GM12872 (cell line): ENCODE measurements around the gene C20orf204.

Source experiments
- TF ChIP-seq, protein P1 (sequence below): IDR thresholded peaks from 3 replicates; pipeline ENCODE4 v1.5.1; 2011; ENCODE audit warnings: low read depth, mild to moderate bottlenecking, low read length, moderate library complexity; ENCODE audit not compliant: insufficient read depth

C20orf204 gene

DNA sequence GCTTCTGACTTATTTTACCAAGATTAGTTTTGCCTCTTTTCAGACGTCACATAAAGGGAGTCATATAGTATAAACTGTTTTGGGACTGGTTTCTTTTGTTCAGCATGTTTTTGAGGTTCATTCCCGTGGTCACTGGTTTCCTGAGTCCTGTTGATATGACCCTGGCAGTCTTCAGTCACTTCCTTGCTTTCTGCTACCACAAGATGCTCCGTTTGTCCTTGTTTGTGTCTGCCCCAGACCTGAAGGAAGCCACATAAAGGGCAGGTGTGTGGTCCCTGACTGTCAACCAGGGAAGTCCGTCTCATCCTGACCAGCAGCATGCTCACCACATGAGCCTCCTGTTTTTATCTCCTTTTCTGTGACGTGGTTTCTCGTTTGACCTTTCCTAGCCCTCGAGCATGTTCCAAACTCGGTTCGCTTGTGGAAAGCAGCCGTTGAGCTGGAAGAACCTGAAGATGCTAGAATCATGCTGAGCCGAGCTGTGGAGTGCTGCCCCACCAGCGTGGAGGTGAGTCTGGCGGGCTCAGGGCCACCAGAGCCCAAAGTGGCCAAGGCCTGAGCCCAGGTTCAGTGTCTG, 26.1 kb upstream of the C20orf204 start:
- TF ChIP-seq, protein P1, sequence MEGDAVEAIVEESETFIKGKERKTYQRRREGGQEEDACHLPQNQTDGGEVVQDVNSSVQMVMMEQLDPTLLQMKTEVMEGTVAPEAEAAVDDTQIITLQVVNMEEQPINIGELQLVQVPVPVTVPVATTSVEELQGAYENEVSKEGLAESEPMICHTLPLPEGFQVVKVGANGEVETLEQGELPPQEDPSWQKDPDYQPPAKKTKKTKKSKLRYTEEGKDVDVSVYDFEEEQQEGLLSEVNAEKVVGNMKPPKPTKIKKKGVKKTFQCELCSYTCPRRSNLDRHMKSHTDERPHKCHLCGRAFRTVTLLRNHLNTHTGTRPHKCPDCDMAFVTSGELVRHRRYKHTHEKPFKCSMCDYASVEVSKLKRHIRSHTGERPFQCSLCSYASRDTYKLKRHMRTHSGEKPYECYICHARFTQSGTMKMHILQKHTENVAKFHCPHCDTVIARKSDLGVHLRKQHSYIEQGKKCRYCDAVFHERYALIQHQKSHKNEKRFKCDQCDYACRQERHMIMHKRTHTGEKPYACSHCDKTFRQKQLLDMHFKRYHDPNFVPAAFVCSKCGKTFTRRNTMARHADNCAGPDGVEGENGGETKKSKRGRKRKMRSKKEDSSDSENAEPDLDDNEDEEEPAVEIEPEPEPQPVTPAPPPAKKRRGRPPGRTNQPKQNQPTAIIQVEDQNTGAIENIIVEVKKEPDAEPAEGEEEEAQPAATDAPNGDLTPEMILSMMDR: no peak

DNA sequence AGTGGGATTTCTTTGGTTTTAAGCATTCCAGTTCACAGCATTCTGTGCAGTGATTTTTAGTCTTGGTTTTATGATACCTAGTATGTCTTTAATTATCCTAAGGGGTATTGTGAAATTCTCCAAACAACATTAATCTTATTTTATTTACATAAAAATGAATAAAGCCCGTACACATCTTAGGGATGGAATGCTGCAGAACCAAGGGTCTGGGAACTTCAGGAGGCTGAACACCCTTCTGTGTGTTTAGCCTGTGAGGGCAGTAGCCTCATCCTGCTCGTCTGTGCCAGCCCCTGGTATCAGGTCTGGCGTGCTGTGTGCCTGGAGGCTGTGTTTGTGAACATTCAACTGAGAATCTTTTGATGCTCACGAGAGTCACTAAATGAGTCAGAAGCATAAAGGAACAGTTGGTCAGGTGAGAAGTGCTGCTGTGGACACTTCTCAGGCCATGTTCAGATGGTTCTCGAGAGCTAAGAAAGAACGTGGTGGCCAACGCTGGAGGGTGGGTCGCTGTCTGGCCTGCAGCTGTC, 25.2 kb upstream of the C20orf204 start:
- TF ChIP-seq, protein P1: no peak

DNA sequence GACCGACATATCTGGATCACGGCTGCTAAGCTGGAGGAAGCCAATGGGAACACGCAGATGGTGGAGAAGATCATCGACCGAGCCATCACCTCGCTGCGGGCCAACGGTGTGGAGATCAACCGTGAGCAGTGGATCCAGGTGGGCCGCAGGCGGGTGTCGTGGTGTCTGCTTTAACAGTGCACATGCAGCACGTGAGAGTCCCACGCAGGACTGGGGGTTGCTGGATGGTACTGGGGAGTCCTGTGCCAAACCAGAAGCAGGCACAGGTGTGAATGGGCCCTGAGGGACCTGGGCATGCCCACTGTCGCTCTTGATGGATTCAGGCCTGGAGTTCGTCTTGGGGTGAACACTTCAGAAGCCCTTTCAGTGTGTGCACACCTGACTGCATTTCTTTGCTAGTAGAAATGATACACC, 24.6 kb upstream of the C20orf204 start:
- TF ChIP-seq, protein P1: no peak

DNA sequence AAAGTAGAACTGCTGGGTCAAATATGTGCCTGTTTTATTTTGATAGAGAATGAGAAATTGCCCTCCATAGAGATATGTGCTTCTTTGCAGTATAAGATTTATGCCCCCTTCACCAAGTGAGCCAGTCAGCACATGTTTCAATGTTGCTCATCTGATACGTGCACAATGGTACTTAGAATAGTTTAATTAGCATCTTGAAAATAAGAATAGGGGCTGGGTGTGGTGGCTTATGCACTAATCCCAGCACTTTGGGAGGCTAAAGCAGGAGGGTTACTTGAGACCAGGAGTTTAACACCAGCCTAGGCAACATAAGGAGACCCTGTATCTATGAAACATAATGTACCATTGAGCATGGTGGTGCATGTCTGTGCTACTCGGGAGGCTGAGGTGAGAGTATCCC, 20.3 kb upstream of the C20orf204 start:
- TF ChIP-seq, protein P1: no peak

DNA sequence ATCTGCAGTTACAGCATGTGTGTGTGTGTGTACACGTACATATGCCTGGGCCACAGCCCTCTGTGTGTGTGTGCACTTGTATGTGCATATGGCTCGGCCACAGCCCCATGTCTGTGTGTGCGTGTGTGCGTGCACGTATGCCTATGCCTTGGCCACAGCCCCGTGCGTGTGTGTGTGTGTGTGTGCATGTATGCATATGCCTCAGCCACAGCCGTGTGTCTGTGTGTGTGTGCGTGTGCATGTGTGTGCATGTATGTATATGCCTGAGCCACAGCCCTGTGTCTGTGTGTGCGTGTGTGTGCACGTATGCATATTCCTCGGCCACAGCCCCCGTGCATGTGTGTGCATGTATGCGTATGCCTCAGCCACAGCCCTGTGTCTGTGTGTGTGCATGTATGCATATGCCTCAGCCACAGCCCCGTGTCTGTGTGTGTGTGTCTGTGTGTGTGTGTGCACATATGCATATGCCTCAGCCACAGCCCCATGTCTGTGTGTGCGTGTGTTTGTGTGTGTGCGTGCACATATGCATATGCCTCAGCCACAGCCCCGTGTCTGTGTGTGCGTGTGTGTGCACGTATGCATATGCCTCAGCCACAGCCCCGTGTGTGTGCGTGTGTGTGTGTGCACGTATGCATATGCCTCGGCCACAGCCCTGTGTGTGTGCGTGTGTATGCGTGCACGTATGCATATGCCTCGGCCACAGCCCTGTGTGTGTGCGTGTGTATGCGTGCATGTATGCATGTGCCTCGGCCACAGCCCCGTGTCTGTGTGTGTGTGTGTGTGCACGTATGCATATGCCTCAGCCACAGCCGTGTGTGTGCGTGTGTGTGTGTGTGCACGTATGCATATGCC, 14.6 kb upstream of the C20orf204 start:
- TF ChIP-seq, protein P1: no peak

GRCh38 chr20:64022671-64023360, 13.2 kb upstream of the C20orf204 start:
- TF ChIP-seq, protein P1: no peak
